Glomerular visceral epithelial cell (primary cell): ENCODE measurements around the gene CNTNAP4.

ENCODE experiments used
- DNase-seq: peaks from one replicate; pipeline ENCODE4 v3.0.0-alpha.2; 2016; ENCODE audit errors: extremely low spot score

CNTNAP4 gene

DNA sequence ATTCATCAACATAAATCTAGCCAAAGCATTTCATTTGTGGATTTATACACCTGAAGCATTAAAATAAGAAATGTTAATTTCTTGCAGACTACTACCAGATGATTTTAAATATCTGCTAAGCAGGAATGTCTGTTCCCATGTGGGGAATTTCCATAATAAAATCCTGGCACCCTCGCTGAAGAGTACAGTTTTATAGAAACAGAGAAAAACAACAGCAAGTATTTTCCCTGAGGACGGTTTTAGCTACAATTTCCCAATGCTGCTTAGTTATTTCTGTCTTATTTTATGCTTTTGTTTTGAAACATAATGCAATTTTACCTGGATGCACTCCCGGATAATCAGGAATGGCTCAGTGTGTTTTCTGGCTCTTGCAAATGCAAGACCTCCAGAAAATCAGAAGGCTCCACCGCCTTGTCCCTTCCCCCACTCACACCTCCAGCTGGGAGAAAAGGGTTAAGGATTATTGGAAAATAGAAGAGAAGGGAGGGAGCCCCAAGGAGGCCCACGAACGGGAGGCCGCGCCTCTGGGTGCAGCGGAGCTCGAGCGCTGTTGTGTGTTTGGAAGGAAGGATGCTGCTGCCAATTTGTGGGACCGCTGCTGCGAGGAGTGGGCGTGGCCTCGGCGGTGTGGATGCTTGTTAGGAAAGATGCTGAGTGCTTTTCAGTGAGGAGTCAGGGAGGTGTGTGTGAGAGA, at the start of gene CNTNAP4:
TSS of gene CNTNAP4 (plus strand) at position 657 of the 694 bp plus-strand sequence. CDS start 262 bp downstream, outside the sequence.
- DNase-seq: no peak

DNA sequence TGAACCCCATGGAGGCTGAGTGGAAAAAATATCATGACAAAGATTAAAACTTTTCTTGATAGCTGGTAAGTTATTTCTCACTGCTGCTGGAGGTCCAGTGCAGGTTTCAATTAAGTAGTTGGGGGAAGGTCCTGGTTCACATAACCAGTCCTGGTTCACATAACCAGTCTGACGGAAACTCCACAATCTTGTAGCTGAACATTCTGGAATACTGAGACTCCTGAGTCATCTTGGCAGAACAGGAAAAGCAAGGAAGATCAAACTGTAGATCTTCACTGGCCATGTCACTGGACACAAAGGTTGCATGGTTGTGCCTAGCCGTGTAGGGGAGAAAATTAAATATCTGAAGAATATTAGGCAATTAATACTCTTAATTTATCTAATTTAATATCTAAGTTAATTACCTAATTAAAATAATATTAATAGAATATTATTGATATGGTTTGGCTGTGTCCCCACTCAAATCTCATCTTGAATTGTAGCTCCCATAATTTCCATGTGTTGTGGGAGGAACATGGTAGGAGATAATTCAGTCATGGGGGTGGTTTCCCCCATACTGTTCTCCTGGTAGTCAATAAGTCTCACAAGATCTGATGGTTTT, 48.6 kb upstream of the CNTNAP4 start:
- DNase-seq: no peak

DNA sequence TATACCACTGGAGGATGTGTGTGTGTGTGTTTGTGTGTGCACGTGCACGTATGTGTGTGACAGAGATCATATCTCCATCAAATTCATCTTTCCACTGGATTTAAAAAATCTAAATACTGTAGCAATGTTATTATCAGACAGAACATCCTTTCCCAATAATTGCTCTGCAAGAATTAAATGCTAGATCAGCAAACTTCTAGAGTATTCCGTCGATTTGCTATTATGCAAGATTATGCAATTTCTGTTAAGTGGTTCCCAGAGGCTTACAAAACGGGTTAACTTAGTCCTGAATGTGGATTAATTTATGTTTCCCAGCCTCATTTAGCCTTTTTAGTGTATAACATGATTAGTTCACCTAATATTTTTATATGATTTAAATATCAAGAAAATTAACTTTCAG, 44.5 kb upstream of the CNTNAP4 start:
- no peak for DNase-seq

DNA sequence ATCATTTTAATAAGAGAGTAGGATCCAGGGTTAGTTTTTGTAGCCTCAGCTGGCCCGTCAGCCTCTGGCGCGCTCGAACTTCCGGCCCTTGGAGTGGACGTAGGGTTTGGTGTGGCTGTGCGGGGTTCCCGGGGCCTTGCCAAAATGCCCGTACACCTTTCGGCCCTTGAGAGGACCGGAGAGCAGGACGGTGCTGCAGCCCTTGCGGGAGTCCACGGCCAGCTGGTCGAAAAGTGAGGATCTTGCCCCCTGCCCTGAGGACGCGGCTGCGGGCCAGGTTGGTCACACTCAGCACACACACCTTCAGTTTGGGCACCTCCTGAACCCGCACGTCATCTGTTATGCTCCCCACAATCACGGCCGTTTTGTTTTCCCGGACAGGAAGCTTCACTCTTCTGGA, 42.2 kb upstream of the CNTNAP4 start:
- DNase-seq: no peak

DNA sequence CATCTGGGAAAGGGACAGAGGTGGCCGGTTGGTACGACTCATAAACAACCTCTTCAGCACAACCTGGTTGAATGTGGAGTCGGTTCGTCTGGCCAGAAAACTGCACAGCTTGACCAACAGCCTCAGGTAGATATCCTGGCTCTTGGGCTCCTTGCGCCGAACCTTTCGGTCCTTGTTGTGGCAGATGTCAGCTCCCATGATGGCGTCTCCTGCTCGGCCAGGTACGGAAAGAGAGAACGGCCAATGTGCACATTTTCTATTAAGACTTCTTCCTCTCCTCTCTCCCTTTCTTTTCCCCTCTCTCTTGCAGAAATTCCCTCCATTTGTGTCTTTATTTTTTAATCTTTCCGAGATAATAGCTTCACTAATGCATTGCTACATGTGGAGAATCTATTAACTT, 41.8 kb upstream of the CNTNAP4 start:
- no peak for DNase-seq

DNA sequence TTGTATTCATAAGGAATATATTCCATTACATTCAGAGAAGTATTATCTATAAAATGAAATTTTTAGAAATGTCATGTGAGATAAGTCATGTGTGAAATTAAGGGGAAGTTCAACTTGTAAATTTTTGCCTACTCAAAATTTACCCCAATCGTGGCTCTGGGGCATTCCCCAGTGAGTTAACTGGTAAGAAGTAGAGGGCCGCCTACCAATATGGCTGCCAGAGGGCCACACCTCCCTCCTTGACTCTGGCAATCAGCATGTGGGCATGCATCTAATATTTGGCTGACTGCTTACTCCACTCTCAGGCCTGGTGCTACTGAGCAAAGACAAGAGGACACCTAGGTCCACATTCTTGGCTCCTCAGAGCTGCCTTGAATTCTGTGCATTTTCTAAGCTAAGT, 39.7 kb upstream of the CNTNAP4 start:
- no peak for DNase-seq

DNA sequence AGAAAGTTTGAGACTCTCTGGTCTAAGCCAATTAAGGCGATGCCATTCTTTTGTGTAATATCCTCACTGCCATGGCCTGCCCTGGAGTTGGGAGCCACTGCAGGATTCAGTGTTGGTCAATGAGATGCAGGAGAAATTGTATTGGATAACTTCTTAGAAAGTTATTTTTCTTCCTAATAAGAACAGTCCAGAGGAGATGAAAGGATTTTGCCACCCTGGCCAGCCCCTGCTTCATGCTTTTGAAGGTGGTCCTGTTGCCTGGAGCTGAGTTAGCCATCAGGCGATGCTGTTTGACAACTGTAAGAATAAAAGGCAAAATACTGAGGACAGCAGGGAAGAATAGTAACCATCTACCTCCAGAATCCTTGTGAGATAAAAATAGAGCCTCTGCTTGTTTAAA, 35.4 kb upstream of the CNTNAP4 start:
- no peak for DNase-seq

DNA sequence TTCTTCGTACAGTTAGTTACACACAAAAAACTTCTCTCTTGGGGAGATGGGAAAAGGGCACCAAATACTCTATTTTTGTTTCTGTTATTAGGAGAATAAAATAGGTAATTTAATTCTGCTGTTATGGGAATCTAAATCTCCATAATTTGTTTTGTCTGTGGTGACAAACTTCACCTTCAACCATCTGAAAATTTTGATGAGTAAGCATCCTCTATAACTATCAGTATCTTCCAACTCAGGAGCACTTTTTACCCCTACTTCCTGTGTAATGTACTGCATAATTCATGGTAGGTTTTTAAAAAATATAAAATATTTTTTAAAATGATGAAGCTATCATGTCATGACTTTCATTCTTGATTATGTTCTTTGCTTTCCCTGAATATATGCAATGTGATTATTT, 33.6 kb upstream of the CNTNAP4 start:
- no peak for DNase-seq

DNA sequence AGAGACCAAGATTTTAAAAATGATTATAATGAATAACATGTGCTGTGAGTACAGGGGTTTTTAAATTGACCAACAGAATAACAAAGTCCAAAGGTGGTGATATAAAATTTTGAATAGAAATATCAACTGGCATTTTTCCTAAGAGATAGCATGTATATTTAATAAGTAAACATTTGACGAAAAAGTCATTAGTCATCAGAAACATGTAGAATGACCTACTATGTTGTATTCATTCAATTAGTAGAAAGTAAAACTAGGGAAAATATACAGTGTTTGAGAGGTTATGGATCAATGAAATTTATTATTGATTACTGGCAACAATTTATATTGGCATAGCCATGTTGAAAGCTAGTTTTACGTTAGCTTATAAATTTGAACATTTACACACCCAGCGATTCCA, 30.6 kb upstream of the CNTNAP4 start:
- DNase-seq: no peak

DNA sequence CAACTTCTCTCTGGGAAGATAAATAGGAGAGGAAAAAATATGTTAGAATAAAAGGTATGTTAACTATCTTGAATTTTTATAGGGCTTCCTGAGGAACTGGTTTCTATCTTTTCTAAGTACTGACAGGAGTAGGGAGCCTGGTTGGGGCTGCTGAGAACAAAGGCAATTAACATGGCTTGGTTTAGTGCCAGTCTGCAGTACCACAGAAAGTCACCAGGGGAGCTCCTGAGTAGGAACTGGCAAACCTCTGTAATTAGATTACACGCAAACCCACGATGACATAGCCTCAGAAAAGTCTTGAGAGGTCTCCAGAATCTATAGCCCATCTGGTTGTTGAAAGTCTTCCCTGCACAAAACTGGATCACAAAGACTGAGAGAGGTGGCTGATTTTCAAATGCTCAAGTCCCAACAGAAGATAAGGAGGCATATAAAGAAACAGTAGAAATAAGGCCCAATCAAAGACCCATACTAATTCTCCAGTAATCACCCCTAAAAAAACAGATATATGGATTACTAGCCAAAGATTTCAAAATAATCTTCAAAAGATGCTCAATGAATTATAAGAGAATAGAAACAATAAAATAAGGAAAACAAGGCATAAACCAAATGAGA, 11.7 kb upstream of the CNTNAP4 start:
- no peak for DNase-seq

DNA sequence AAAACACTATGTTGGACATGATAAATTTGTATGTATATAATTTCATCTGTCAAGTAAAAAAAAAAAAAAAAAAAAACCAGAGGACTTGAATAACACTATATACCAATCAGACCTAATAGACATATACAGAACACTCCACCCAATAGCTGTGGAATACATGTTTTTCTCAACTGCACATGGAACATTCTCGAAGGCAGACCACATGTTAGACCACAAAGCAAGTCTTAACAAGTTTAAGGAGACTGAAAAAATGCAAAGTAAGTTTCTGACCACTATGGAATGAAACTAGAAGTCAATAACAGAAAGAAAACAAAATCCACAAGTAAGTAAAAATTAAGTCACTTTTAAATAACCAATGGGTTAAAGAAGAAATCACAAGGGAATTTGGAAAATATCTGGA, 8.4 kb upstream of the CNTNAP4 start:
- DNase-seq: no peak

DNA sequence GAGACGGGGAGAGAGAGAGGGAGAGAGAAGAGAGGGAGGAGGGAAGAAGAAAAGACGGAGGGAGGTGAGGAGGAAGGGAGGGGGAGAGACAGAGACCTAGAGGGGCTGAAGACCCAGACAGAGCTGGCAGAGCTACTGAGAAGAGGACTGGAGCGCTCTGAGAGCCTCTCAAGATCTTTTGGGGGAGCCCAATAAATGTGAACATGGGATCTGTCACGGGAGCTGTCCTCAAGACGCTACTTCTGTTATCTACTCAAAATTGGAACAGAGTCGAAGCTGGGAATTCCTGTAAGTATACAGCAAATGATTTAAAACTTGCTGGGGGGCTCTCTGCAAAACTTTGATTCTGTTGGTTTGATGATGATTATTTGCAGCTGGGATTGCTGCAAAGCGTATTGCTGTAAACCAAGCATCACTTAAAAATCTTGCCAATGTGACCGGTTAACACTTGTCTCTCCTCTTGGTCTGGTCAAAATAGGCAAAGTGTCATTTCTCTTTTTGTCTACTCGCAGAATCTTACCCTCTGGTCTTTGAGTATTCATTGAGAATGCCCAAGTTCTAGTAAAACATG, 344 bp downstream of the CNTNAP4 start:
- DNase-seq: no peak

DNA sequence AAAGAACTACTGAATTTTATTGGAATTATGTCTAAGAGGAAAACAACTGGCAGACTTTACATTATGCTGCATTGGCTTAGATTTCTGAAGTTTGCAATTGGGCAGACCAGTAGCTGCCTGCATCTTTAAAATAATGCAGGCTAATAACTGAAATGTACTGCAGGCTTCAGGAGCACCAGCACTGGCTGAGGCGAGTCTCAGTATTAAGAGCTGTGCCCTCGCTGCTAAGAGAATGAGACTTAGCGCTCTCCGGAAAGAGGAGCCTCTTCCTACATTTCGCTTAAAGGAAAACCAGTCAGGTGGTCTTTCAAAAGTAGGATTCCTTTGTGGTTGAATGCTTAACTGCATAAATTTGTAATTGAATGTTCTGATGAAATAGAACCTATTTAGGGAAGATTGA, 885 bp downstream of the CNTNAP4 start:
- DNase-seq: no peak

DNA sequence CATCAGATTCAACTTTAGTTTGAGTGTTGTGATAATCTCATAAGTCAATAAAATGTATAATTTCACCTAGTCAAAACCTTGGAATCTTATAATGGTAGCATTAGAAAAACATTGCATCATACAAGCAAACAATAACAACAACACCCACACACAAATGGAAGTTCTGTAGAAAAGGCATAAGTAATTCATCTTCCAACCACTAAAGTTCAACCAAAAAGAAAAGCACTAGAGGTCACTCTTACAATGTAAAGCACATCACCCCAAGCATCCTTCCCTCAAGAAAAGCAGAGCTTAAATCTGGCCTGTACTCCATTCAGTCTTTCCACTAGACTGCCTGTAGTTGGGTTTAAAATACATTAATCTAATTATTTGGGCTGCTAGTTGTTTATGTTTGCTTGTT, 1.8 kb downstream of the CNTNAP4 start:
- no peak for DNase-seq

DNA sequence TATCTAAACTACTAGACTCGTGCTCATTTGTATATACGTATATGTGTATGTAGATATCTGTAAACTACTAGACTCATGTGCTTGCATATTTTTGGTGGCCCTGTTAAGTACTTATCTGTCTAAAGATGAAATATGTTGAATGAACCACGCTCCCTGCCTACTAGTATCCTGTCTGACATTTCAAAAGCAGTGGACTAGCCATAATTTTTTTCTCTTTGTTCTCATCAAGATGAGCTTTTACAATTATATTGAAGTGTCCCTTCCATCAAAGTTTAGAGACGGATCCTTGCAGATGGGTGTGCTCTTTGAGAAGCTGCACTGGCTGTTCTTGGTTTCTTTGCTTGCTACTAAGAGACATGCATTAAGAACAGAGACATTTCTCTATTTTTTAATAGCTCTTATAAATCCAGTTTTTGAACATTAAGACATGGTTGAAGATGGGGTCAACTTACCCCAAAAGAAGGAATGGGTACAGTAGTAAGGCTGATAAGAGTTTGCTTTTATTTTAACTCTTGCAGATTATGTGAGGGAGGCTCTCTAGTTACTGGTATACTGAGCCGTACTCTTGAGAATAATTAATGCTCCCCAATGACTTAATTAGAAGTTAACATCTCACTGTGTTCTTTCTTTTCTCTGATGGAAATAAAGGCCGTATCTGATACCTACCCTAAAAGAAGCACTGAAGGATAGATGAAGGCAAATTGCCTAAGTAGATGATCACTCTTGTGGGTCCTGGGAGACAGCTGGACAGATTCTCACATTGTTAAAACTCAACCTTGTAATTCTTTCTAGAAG, 3.4 kb downstream of the CNTNAP4 start:
- no peak for DNase-seq

DNA sequence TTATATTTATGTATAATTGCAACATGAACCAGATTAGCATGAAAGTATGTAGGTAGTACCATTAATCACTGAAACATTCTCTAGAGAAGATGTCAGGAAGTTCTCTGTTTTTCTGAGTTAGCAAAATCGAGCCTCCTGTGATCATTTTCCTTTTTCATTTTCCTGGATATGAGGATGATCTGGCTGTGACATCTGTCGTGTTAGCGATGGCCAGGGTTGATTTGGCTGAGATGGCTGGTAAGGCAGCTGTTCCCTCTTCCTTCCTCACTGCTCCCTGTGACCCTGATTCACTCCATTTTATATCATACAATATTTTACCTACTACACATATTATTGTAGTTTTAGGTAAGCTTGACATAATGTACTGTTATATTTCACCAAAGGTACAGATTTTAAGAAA, 10.3 kb downstream of the CNTNAP4 start:
- DNase-seq: no peak

DNA sequence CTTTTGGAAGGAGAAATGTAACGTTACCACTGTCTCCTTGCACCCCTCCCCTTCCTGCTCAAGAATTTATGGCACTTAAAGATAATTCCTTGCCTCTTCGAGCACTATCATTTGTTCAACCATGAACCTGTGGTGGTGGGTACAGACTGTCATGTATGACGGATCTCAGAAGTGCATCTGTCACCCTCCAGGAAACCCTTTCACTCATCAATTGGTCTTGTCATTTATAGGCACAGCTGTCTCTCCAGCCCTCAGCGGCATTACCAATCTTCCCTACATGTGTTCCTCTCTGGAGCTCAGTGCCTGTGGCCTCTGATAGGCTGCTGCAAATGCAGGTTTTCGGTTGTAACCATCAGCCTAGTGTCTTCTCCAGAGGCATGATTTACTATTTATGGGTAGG, 15.0 kb downstream of the CNTNAP4 start:
- no peak for DNase-seq

DNA sequence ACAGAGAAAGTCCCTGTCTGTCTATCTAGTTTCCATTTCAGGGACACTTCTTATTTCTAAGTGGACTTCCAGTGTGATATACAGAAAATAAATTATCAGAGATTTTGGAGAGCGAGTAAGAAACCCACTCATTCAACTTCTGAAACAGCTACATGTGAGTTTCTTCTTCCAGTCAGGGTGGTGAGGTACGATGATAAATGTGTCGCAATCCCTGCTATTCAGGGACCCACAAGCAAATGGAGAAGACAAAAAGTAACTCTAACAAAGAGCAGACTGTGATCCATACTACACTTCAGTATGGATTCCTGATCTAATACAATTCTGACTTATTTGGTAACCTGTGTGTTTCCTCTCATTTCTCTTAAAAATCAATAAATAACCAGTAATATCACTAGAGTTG, 16.8 kb downstream of the CNTNAP4 start:
- no peak for DNase-seq

DNA sequence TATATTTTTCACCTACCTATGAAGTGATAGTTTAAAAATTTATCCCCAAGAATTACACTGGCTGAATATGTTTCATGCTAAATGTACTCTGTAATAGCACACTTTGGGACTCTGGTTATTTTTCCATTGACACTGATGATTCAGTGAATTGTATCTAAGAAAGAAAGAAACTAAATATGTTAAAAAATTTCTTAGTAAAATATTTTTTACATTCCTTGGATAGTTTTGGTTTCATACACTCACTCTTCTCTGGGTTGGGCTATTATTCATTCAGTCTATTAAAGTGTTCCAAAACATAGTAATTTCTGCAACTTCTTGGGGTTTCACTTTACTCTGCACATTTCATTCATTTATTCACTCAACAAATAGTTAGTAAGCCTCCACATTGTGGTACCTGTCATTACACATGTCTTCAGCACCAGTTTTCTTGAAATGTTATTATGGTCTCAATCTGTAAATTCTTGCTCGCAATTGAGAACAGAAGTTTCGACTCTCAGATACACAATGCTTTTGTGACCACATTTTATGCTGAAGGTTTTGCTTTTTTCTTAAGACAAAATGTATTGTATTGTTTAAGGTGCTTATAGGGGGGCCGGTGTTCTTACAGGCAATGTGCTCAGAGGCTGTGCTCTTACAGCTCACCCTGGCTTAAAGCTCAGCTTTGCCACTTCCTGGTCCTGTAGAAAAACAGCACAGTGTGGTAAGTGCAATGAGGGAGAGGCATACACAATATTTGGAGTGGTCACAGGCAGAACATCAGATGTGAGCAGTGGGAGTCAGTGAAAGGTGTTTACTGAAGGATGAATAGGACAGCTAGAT, 17.4 kb downstream of the CNTNAP4 start:
- DNase-seq: no peak

DNA sequence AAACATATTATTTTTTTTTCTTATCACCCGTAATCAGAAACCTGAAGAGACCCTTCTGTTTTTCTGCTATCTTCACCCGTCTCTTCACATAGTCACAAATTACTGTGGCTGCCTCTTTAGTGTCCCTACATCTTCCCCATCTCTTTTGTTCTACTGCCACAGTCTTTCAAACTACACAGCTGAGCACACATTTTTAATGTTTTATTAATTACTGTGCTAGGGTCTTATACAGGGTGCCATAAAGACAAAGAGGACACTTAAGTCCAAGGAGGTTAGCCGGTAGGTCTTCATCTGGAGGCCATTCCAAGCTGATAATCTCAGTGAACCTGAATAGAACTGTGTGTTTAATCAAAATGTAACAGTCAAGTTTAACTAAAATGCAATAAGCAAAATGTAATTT, 20.7 kb downstream of the CNTNAP4 start:
- no peak for DNase-seq

DNA sequence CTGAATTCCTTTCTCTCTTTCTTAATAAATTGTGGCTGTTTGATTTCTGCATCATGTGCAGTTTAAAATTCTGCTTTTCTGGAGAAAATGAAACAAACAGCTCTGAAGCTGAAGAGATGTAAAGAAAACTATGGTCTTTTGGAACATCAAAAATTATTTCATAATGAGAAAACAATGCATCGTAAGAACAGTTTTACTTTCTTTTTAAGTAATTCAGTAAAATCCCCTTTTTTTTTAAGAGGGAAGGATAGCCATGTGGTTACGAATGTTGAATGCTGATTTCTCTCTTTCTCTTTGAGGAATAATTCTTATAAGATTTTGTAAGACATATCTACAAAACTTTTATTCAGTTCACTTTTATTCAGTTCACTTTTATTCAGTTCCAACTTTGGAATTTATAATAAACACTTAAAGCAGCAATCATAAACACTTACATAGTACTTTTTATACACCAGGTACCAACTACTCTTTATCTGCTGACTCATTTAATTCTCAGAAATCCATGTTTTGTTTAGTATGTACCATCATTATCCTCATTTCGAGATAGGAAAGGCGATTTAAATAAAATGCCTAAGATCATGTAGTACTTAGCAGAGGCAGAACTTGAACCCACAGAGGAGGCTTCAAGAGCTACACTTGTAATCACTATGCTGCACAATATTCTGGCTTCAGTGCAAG, 26.6 kb downstream of the CNTNAP4 start:
- DNase-seq: no peak
